Prostate gland (tissue), 2 donors: Measurements from ENCODE around the gene CAMK2B. TPM values are rescaled to one million over a fixed set of nuclear protein-coding genes. Genes with fewer than 3 reads are reported as not detected.

Source experiments
- DNase-seq: peaks from one replicate; pipeline ENCODE4 v3.0.0-alpha.2; 2019; ENCODE audit warnings: low spot score
- H3K27ac ChIP-seq, 2 donors: fragments of 200-600 bp; sonication (generic); 2 replicates each; pipeline ENCODE4 v1.5.1; 2017 to 2019
- H3K27me3 ChIP-seq: fragments of 200-600 bp; sonication (generic); replicated peaks from 2 replicates; pipeline ENCODE4 v1.5.1; 2019; ENCODE audit not compliant: insufficient read depth
- H3K36me3 ChIP-seq, 2 donors: fragments of 200-600 bp; sonication (generic); 1 replicate in 1 of 2; 2 replicates in 1 of 2; pipeline versions ENCODE4 v1.5.1 to v1.8.1; 2017 to 2019
- H3K4me1 ChIP-seq: fragments of 200-600 bp; sonication (generic); replicated peaks from 2 replicates; pipeline ENCODE4 v1.5.1; 2019
- H3K4me3 ChIP-seq, 2 donors: fragments of 200-600 bp; sonication (generic); 2 replicates each; pipeline ENCODE4 v1.5.1; 2017 to 2019
- H3K9me3 ChIP-seq: fragments of 200-600 bp; sonication (generic); 2 replicates; pipeline ENCODE4 v1.5.1; 2017
- POLR2A ChIP-seq: fragments of 450-650 bp; IDR thresholded peaks from one replicate; pipeline ENCODE4 v1.6.1; 2016; ENCODE audit warnings: antibody characterized with exemption, mild to moderate bottlenecking
- POLR2AphosphoS5 ChIP-seq: sonication (generic); formaldehyde crosslinking; IDR thresholded peaks from one replicate; pipeline ENCODE4 v1.6.1; 2017; ENCODE audit warnings: antibody characterized with exemption
- WGBS: methylation state at CpG from one replicate; pipeline ENCODE4 v1.1.5; 2018; 5-methylcytosine and 5-hydroxymethylcytosine counted together
- intact Hi-C: fragments of 100-400 bp; cut with DNase I; formaldehyde crosslinking; loops from one replicate; pipeline ENCODE4 v1.14.2; 2022
- total RNA-seq, 2 donors: library from RNA; depleted of rRNA; stranded (reverse); fragments of >200 nt; gene quantifications; one replicate each; pipeline ENCODE4 v1.1.0, GENCODE V29; 2016
- TF ChIP-seq, protein P1 (sequence below), 4 experiments: fragments of 200-600 bp in 2 of 4; fragments of 450-650 bp in 2 of 4; sonication (generic) in 2 of 4; IDR thresholded peaks; 1 replicate in 3 of 4; 2 replicates in 1 of 4; pipeline ENCODE4 v1.5.1; 2016 to 2019; ENCODE audit warnings: antibody characterized with exemption in 4 of 4, mild to moderate bottlenecking in 2 of 4, moderate library complexity in 2 of 4

CAMK2B gene
- total RNA-seq: 10 to 100 TPM in 1 of 2 donors, 1 to 10 TPM in 1; 5.7 to 16.9 TPM

DNA sequence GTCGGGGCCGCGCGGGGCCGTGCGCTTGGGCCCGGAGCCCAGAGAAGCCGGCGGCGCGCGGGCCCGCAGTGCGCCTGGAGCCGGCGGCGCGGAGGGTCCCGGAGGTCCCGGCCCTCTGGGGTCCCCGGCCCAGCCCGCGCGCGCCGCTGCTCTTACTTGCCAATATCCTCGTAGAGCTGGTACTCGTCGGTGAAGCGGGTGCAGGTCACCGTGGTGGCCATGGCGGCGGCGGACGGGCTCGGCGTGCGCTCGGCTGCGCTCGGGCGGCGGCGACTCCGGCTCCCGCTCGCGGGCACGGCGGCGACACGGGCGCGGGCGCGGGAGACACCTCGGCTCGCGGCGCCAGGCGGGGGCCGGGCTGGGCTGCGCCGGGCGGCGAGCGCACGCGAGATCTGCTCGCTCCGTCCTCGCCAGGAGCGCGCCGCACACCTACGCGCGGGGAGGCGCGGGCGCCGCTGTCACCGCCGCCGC, at the start of gene CAMK2B:
TSS of gene CAMK2B (minus strand) at position 394 of the 471 bp plus-strand sequence. CDS start at position 221, 173 bp downstream.
- Histone ChIP-seq H3K4me1 (no peaks in the 10 kb centered on the region), H3K9me3 (no peaks in the 10 kb centered on the region), H3K27ac (no peak within 1 kb of the TSS), H3K4me3 (peak within 1 kb of the TSS; percentile 28 to 30), H3K36me3 (no peaks in the 10 kb centered on the region), H3K27me3 (no peaks in the 10 kb centered on the region)
- intact Hi-C loops: no loop called here
- 2% methylated on average over 12 of the region's 85 CpGs for WGBS
- TF ChIP-seq, protein P1, sequence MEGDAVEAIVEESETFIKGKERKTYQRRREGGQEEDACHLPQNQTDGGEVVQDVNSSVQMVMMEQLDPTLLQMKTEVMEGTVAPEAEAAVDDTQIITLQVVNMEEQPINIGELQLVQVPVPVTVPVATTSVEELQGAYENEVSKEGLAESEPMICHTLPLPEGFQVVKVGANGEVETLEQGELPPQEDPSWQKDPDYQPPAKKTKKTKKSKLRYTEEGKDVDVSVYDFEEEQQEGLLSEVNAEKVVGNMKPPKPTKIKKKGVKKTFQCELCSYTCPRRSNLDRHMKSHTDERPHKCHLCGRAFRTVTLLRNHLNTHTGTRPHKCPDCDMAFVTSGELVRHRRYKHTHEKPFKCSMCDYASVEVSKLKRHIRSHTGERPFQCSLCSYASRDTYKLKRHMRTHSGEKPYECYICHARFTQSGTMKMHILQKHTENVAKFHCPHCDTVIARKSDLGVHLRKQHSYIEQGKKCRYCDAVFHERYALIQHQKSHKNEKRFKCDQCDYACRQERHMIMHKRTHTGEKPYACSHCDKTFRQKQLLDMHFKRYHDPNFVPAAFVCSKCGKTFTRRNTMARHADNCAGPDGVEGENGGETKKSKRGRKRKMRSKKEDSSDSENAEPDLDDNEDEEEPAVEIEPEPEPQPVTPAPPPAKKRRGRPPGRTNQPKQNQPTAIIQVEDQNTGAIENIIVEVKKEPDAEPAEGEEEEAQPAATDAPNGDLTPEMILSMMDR (IDR thresholded peaks at IDR 0.05): no peak
- TF ChIP-seq POLR2AphosphoS5 (no peak), POLR2A (no peak)
- no peak for DNase-seq

DNA sequence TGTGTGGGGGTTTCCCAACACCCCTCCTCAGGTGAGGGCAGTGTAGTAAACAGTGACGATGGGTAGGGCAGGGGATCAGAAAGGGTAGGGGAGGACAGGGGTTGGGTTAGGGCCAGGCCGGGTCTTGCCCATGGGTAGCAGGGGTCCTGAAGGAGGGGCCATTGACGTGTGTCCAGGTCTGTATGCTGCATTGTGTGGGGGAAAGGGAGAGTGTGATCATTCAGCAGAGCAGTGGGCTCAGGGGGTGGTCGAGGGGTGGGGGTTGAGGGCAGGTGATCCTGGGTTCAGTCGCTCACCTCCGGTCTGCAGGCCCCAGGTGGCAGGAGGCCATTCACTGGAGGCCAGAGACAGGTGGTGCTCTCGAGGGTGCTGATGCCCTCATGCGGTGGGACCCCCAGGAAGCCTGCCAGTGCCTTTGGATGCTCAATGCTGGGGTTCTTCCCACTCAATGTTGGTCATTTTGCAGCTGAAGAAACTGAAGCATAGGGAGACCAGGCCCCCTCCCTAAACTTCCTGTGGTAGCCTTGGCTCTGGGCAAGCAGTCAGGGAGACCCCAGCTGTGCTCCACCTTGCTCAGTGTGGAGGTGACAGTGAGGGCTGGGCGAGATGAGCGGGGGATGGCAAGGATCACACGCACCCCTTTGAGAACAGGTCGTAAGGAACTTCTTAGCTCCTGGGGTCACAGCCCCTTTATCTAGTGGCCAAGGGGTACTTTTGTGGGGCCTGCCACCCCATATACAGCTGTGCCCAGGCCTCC, 48.8 kb upstream of the CAMK2B start:
- no peaks in the 10 kb centered on the region for H3K9me3 ChIP-seq
- intact Hi-C loops: no loop called here
- WGBS: 75% methylated on average over 12 of the region's 12 CpGs
- H3K36me3 ChIP-seq: no peaks in the 10 kb centered on the region
- DNase-seq: no peak
- no peak overlapping the region for H3K4me3 ChIP-seq
- H3K27ac ChIP-seq: no peak overlapping the region
- no peaks in the 10 kb centered on the region for H3K27me3 ChIP-seq
- H3K4me1 ChIP-seq: no peaks in the 10 kb centered on the region
- TF ChIP-seq POLR2A: no peak
- TF ChIP-seq POLR2AphosphoS5: no peak
- TF ChIP-seq, protein P1 (IDR thresholded peaks at IDR 0.05): no peak

DNA sequence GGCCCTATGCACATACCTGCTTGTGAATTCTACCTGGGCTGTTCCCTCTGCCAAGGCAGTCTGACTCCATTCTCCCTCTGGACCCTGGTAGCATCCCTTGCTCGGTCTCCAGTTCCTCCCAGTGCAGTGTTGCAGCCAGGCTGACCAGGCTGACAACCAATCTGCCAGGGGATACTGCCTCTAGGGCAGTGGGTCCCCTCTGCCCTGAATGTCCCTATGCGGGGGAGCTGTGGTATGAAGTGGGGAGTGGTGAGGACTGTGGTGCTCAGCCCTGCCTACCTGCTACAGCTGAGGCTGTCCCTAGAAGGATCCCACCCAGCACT, 48.0 kb upstream of the CAMK2B start:
- no peaks in the 10 kb centered on the region for H3K36me3 ChIP-seq
- intact Hi-C loops: no loop called here
- TF ChIP-seq, protein P1 (IDR thresholded peaks at IDR 0.05): no peak
- TF ChIP-seq POLR2A: no peak
- TF ChIP-seq POLR2AphosphoS5: no peak
- 60% methylated on average over 2 of the region's 2 CpGs for WGBS
- no peaks in the 10 kb centered on the region for H3K27me3 ChIP-seq
- no peaks in the 10 kb centered on the region for H3K4me1 ChIP-seq
- no peak overlapping the region for H3K27ac ChIP-seq
- H3K4me3 ChIP-seq: no peak overlapping the region
- DNase-seq: no peak
- H3K9me3 ChIP-seq: no peaks in the 10 kb centered on the region

DNA sequence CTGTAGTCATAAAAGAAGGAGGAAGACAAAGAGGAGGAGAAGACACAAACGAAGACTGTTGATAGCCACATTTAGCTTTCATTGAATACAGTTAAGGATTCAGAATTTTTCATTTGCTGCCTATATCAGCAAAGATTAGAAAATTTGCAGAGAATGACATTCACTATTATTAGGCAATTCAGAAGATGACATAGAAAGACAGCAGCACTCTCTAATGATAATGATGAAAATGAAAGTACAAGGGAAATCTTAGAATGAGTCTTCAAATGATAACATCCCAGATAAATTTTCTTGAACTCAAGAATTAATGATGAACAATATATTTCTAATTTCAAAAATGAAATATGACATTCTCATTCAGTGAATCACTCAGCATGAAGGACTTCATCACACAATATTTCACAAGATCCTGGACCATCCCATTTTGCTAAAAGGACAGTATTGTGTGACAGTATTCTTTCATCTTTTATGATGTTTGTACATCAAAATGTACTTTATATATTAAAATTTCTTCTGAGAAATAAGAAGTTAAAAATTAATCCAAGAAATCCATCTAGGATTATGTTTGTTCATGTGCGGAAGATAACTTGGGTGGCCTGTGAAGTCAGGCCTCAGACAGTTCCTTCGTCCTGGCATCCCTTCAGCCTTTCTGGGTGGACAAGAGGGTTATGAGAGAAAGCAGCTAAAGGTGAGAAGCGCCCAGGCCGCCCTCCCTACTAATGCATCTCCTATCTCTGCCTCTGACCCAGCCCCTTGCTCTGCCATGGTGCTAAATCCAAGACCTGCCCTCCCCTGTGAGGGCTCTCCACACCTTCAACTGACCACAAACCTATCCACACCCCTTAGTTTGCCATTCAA, 47.4 kb upstream of the CAMK2B start:
- H3K27ac ChIP-seq: no peak overlapping the region
- WGBS: 70% methylated on average over 5 of the region's 5 CpGs
- H3K27me3 ChIP-seq: no peaks in the 10 kb centered on the region
- intact Hi-C loops: no loop called here
- H3K9me3 ChIP-seq: no peaks in the 10 kb centered on the region
- no peak for DNase-seq
- no peaks in the 10 kb centered on the region for H3K36me3 ChIP-seq
- no peaks in the 10 kb centered on the region for H3K4me1 ChIP-seq
- no peak overlapping the region for H3K4me3 ChIP-seq
- TF ChIP-seq POLR2A: no peak
- no peak for TF ChIP-seq POLR2AphosphoS5
- TF ChIP-seq, protein P1 (IDR thresholded peaks at IDR 0.05): no peak
